ENCODE measurements around the gene RBM27.
A peak's percentile ranks its signal among the peaks of the same experiment; 100 is the strongest.
"Not testable (repeated sequence)": the region's sequence is repeated elsewhere in the genome, so short reads cannot be mapped to it uniquely, and the experiment has no call there.

Gene RBM27

DNA sequence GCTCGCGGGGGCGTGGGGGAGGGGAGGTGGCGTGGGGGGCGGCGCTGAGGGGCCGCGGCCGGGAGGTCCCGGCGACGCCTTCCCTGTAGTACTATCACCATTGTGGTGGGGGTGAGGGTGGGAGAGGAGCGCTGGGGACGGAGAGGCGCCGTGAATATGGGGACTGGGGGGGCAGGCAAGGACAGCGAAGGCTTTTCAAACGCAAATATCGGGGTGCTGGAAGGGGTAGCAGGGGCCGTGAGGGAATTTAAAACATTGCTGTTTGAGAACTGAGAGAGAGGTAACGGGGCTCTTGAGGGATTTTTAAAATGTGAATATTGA lies 427 bp downstream of the RBM27 start:
- no peak for FAIRE-seq
- DNase-seq (ENCODE audit: insufficient read length, low spot score) = no peak

DNA sequence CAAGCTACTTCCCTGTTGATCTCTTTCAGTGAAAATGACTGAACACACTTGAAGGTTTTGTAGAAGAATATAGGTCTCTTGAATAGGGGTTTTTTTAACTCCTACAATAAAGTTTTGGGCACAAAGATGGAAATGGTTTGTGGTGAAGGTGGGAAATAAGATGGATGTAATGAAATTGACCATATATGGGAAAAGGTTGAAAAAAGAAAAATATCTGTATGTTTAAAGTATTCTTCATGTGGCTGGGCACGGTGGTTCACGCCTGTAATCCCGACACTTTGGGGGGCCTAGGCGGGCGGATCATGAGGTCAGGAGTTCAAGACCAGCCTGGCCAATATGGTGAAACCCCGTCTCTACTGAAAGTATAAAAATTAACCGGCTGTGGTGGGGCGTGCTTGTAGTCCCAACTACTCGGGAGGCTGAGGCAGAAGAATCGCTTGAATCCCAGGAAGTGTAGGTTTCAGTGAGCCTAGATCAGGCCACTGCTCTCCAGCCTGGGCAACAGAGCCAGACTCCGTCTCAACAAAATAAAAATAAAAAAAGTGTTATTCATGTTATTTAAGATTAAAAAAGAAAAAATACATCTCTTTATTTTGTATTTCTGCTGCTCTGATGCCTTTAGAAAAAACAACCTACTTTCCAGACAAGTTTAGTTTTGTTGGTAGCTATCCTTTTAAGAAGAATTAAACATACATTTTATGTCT lies 2.2 kb downstream of the RBM27 start:
- no peak for FAIRE-seq
- DNase-seq (ENCODE audit: insufficient read length, low spot score) = no peak

DNA sequence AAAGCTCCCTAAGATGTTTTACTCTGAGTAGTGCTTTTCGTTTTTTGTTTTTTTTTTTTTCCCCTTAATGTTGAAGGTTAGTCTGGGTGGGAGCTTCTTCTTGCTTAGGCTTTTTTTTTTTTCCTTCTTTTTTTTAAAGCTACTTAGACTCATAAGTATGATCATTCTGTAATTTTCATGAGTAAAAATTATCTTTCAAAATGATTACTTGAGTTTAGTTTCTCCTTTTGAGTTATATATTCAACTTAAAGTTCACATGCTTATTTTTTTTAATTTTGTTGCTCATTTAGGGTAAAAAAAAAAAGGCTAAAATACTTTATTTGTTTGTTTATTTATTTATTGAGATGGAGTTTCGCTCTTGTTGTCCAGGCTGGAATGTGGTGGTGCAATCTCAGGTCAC lies 2.9 kb downstream of the RBM27 start:
- FAIRE-seq = no peak

DNA sequence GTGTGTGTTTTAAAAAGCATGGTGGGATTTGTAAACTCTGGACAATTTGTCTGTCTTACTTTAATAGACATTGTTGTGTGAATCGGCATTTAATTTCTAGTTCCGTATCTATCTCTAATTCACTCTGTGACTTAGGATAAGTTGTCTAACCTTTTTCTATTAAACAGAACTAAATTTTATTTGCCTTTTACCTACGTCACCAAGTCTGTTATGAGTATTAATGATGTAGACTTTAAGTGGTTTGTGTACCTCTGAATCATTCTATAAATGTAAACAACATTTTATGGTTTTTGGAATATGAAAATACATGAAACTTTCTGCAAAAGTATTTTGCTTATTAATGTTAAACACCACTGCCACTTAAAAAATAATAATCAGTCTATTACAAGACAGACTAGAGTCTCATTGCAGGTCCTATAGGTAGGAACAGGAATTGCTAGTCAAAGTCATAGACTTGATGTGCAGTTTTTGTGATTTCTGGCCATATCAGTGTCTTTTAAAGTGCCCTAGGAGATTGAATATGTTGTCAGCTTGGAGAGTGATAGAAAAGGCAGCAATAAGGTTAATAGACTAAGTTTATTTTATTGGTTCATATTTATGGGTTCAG lies 5.6 kb downstream of the RBM27 start:
- FAIRE-seq (no peak), DNase-seq (ENCODE audit: insufficient read length, low spot score) (no peak)

More for the DNA sequence above, 2.9 kb downstream of the RBM27 start:
- DNase-seq (ENCODE audit: insufficient read length, low spot score) = no peak

DNA sequence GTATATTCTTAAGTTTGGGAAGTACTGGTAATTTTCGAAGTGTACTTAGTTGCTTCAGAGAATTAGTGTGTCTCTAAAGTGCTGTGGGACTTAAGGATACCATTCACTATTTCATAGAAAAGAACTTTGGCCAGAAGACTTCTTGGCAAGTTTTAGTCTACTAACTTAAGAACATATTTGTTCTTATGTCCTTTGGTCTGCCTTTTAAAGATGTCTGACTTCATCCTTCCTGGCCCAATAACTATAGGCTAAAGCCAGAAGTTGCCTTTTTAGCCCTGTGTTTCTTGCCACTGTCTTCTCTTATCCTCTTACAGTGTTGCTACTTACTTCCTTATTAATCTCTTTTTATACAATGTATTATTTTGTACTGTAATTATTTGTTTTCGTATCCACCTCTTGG lies 6.3 kb downstream of the RBM27 start:
- FAIRE-seq (no peak), DNase-seq (ENCODE audit: insufficient read length, low spot score) (no peak)

DNA sequence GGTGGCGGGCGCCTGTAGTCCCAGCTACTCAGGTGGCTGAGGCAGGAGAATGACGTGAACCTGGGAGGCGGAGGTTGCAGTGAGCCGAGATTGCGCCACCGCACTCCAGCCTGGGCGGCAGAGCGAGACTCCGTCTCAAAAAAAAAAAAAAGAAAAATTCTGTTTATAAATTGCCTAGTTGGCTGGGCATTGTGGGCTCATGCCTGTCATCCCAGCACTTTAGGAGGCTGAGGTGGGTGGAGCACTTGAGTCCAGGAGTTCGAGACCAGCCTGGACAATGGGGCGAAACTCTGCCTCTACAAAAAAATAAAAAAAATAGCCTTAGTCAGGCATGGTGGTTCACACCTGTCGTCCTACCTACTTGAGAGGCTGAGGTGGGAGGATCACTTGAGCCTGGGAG lies 7.4 kb downstream of the RBM27 start:
- FAIRE-seq; DNase-seq (ENCODE audit: insufficient read length, low spot score): not testable (repeated sequence)

DNA sequence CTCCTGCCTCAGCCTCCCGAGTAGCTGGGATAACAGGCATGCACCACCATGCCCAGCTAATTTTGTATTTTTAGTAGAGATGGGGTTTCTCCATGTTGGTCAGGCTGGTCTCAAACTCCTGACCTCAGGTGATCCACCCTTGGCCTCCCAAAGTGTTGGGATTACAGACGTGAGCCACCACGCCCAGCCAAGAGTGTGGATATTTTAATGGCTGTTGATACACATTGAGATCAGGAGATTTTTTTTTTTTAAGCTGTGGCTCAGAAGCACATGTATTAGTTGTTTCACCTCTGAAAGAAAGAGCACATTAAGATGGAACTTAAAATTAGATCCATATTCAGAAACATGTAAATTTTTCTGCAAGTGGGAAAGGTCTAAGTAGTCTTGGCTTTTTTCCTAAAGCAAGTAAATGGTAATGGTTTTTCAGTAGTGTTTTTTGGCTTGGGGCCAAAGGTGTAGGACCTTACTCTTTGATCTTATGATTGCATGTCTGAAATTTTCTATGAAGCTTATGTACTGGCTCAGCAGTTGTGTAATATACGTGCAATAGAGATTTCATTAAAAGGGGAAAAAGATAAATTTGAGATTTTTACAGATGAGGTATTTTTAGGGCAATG lies 9.9 kb downstream of the RBM27 start:
- no peak for FAIRE-seq

DNA sequence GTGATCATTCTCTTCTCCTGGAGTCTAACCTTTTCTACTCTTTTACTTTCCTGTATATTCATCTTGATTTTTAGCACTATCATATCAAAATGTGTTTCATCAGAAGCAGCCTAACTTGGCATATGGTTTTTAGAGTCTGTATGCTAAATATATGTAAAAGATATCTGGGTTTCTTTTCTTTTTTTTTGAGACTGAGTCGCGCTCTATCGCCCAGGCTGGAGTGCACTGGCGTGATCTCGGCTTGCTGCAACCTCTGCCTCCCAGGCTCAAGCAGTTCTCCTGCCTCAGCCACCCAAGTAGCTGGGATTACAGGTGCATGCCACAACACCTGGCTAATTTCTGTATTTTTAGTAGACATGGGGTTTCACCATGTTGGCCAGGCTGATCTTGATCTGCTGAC lies 11.5 kb downstream of the RBM27 start:
- not testable (repeated sequence) for DNase-seq (ENCODE audit: insufficient read length, low spot score); FAIRE-seq

More for the DNA sequence above, 9.9 kb downstream of the RBM27 start:
- no peak for DNase-seq (ENCODE audit: insufficient read length, low spot score)

DNA sequence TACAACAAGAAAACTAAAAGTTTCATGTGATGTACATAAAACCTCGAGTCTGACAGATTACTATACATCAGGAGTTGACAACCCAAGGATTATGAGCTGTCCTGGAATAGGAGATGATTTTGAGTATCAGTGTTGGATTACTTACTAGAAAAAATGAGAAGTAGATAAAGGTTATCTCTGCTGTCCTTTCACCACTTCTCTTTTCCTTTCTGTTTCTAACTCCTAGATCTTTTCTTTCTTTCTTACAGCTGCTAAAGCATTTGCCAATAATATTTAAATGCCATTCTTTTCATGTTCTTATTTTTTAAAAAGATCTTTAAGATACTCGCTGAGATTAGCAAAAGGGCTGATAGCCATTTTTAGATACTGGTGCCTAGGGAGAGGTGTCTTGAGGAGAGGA lies 14.8 kb downstream of the RBM27 start:
- FAIRE-seq = peak; percentile 63
- no peak for DNase-seq (ENCODE audit: insufficient read length, low spot score)

DNA sequence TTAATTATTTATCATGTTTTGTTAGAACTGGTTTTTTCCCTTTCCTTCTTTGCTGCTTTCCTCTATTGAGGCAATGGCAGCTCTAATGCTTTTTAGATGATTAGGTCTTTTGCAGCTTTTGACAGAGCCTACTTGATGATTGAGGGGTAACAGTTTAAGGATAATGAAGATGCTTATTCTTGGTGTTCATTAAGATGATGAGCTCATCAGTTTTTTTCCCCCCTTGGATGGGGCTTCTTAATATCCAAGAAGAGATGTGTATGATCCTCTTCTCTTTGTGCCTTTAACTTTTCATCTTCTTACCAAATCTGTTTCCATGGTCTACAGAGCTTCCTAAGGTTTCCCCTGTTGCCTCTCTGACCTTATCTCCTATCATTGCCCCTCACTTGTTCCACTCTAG lies 15.8 kb downstream of the RBM27 start:
- FAIRE-seq (no peak), DNase-seq (ENCODE audit: insufficient read length, low spot score) (no peak)

DNA sequence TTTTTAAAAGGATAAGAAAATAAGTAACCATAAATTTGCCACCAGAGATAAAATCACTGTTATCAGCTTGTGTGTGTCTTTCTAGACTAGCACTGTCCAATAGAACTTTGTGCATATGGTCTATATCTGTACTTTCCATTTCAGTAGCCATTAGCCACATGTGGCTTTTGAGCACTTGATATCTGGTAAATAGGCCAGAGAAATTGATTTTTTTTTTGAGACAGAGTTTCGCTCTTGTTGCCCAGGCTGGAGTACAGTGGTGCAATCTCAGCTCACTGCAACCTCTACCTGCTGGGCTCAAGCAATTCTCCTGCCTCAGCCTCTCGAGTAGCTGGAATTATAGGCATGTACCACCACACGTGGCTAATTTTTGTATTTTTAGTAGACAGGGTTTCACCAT lies 17.8 kb downstream of the RBM27 start:
- FAIRE-seq (no peak), DNase-seq (ENCODE audit: insufficient read length, low spot score) (no peak)

DNA sequence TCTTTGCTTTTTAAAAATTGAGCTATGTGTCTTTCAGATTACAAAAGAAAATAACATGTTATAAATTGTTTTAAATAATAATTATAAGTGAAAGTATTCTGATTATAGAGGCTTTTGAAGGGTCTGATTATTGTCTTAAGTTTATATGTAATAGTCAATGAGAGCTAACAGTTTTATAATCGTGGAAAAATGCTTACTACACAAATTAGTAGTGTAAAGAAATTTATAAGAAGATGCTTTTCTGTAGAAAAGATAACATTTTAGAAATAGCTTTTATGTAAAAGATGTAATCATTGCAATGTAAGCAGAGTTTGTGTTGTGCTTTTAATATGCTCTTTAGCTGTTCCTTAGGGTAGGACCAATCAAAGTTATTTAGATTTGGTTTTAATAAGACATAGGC lies 18.6 kb downstream of the RBM27 start:
- no peak for FAIRE-seq
- no peak for DNase-seq (ENCODE audit: insufficient read length, low spot score)

DNA sequence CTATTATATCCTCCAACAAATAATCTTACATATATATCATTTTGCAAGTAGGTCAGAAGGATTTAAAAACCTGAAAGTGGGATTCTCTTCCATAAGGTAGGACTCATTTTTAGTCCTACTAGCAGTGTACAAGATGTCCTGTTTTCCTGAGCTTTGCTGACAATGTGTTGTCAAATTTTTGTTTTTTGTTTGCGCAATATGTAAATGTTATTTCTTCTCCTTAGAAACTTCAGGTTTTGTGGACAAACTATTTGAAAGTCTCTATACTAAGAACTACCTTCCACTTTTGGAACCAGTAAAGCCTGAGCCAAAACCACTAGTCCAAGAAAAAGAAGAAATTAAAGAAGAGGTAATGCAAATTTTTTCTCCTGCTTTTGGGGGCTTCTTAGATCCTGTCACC lies 19.8 kb downstream of the RBM27 start:
- peak; percentile 35 for FAIRE-seq
- no peak for DNase-seq (ENCODE audit: insufficient read length, low spot score)

DNA sequence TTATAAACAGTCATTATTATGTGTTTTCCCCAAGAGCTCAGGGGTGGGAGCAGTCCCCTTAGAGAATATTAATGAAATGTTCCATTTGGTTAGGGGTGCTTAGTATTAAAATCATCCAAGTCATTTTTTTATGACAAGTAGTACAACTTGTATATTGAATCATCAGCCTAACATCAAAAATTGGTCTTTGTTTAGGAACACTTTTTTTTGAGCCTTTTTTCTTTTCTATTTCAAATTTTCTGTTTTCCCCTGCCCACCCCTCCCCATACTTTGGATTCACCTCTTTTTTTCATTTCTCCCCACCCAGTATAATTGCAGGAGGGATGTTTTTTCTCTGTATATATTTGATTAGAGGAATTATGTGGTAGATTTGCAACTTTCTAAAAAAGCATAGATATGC lies 25.8 kb downstream of the RBM27 start:
- no peak for DNase-seq (ENCODE audit: insufficient read length, low spot score)
- FAIRE-seq = no peak

DNA sequence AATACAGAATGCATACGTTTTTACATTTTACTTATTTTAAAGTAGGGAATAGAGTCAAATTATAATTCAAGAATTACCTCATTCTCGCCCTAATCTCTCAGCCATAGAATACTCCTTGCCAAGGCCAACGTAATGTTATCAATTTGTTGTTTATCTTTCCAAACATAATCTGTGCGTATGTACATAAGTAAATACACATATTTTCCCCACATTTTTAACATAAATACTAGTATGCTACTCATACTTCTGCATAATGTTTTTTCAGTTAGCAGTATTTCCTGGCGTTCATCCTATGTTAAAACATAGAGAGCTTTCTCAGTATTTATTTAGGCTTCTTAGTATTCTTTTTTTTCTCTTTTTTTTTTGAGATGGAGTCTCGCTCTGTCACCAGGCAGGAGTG lies 28.8 kb downstream of the RBM27 start:
- no peak for DNase-seq (ENCODE audit: insufficient read length, low spot score)
- no peak for FAIRE-seq

DNA sequence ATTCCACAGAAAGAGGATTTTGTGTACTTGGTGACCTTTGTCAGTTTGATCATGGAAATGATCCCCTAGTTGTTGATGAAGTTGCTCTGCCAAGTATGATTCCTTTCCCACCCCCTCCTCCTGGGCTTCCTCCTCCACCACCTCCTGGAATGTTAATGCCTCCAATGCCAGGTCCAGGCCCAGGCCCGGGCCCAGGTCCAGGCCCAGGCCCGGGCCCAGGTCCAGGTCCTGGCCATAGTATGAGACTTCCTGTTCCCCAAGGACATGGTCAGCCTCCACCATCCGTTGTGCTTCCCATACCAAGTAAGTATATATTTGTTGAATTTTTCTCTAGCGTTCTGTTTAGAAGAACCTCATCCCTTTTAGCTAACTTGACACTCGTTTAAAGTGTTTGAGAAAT lies 30.0 kb downstream of the RBM27 start:
- no peak for FAIRE-seq
- DNase-seq (ENCODE audit: insufficient read length, low spot score) = no peak

DNA sequence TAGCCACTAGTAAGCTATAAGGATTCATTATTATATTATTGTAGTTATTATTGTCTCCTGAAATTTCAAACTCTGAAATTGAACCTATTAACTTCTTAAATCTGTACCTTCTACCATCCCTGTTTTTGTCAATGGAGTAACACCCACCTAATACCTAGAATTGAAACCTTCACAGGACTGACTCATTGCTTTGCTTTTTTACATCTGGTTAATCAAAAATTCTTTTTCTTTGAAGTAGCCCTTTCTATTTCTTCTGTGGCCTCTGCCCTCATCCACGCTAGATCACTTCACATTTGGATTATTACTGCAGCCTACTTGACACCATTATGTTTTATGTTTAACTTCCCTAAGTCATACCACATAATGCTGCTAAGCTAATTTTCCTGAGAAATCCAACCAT lies 35.6 kb downstream of the RBM27 start:
- FAIRE-seq = peak; percentile 74
- no peak for DNase-seq (ENCODE audit: insufficient read length, low spot score)

DNA sequence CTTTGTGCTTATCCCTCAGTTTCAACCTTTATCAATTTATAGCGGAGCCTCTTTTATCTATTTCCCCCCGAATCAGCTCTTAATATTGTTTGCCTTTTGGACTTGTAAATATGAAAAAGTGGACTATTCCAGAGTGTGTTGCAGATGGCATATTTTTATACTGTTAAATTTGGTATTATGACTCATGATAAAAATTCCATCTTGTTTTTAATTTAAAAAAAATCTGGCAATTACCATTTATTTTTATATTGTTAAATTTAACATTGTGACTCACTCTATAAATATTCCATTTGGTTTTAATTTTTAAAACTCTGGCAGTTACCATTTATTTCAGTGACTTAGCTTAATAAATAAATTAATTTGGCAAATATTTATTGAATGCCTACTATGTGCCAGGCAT lies 37.5 kb downstream of the RBM27 start:
- FAIRE-seq (no peak), DNase-seq (ENCODE audit: insufficient read length, low spot score) (no peak)

DNA sequence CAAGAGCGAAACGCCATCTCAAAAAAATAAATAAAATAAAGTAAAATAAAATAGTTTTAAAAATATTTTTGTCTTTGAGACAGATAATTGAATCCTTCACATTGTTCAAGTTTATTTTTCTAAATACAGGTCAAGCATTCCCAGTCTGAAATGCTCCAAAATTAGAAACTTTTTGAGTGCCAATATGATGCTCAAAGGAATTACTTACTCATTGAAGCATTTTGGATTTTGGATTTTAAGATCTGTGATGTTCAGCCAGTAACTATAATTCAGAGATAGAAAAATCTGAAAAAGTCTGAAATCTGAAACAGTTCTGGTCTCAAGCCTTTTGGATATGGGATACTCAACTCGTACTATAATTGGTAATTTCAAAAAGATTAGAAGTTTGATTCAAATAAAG lies 39.8 kb downstream of the RBM27 start:
- FAIRE-seq (no peak), DNase-seq (ENCODE audit: insufficient read length, low spot score) (no peak)

DNA sequence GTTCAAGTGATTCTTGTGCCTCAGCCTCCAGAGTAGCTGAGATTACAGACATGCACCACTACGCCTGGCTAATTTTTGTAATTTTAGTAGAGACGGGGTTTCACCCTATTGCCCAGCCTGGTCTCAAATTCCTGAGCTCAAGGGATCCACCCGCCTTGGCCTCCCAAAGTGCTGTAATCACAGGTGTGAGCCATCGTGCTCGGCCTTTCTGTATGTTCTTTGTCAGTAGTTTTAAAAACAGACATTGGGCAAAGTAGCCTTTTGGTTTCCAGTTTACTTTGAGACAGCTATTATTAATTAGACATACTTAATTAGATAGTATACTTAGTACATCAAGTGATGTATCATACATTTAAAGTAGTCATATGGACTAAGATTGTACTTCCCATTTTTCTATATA lies 45.2 kb downstream of the RBM27 start:
- FAIRE-seq = no peak

DNA sequence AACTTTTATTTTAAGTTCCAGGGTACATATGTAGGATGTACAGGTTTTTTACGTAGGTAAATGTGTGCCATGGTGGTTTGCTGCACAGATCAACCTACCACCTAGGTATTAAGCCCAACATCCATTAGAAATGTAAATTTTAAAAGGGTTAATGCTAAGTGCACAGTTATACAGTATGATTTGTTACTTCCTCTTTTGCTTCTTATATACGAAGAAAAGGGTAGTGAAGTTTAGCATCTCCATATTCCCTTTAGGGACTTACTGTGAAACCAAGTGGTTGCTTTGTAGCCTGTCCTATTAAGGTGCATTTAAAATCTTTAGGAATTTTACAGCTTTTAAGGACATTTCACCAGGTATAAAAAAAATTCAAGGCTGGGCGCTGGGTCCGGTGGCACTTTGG lies 46.4 kb downstream of the RBM27 start:
- DNase-seq (ENCODE audit: insufficient read length, low spot score) = no peak
- FAIRE-seq = peak; percentile 33

More for the DNA sequence above, 45.2 kb downstream of the RBM27 start:
- DNase-seq (ENCODE audit: insufficient read length, low spot score) = no peak
